LoVo (cell line): ENCODE measurements around the gene ELN.
"Not testable (repeated sequence)": the region's sequence is repeated elsewhere in the genome, so short reads cannot be mapped to it uniquely, and the experiment has no call there.

Experiments
- DNase-seq: peaks from one replicate; pipeline ENCODE4 v3.0.0-alpha.2; 2016; ENCODE audit warnings: low spot score

Gene ELN

DNA sequence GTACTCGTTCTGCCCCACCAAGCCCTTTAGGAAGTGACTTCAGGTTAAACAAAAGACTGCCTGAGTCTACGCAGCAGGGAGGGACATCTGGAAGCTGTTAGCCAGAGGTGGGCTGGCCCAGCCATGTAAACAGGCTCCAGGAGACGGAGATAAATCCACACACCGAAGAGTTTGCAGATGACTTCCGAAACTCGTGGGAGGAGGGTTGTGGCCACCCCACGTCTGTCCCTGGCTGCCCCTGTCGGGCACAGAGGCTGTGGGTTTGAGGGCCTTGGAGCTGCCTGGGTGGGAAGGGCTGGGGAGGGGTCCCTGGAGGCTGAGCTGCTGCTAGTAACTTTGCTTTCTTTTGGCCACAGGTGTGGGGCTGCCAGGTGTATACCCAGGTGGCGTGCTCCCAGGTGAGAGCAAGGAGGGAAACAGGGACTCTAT lies 15.6 kb downstream of the ELN start:
- DNase-seq: no peak

DNA sequence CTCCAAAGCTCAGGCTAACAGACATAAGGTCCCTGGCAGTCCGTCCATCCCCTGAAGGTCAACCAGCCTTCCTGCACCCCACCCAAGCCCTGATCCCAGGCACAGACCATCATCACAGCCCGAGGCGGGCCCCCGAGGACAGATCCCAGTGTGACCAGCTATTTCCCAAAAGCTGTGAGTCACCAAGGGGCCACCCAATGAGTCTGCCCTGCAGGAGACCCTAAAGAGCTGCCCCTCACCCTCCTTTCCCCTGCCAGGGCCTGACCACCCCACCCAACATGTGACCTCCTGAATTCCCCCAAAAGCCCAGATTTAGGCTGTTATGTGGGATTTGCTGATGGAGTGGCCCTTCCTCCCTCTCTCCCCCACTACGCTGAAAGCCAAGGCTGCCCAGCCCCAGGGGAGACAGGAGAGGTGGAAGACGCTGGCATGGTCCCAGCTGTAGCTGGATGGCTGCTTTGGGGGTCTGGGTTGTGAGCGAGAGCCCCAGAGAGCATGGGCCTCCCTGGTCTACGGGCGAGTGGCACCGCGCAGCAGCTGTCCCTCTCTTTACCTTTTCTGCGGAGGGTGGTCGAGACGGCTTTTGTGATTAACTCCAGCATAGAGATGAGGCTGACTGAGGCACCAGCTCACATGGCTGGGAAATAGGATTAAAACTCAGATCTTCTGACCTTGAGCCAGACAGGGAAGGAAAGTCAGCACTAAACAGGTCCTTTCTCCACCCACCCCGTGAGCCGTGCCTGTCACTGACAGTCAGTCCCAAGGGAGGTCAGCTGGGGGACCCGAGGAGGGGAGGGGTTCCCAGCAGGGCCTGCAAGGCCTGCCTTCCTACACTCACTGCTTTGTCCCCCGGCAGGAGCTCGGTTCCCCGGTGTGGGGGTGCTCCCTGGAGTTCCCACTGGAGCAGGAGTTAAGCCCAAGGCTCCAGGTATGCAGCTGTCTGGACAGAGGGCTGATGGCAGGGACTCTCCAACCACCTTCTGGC lies 16.7 kb downstream of the ELN start:
- DNase-seq: no peak

DNA sequence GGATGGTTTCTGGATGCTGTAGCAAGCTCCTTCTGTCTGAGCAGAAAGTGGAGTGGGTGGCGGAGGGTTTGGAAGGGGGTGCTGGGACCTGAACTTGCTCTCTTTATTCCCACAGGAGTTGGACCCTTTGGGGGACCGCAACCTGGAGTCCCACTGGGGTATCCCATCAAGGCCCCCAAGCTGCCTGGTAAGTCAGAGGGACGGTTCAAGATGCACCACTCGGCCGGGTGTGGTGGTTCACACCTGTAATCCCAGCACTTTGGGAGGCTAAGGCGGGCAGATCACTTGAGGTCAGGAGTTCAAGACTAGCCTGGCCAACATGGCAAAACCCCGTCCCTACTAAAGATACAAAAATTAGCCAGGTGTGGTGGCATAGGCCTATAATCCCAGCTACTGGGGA lies 18.6 kb downstream of the ELN start:
- not testable (repeated sequence) for DNase-seq

DNA sequence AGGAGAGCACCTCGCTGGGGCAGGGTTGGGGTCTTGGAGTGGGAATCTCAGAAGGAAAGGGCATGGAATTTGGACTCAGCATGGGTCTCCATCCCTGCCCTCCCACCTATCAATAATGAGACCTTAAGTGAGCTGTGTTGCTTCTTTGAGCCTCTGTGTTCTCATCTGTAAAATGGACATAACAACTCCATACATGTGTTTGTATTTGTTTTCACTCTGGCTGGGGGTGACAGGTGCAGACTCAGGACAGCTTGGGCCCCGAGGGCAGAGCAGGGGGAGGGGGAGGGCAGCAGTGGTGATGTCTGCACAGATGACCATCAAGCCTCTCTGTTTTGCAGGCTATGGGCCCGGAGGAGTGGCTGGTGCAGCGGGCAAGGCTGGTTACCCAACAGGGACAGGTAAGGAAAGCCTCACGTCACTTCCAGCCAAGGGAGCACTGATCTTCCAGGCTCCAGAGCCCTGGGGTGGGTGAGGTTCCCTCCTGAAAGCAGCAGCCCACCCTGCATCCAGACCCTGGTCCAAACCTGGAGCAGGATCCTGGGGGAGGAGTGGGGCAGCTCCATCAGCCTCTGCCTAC lies 19.9 kb downstream of the ELN start:
- no peak for DNase-seq

DNA sequence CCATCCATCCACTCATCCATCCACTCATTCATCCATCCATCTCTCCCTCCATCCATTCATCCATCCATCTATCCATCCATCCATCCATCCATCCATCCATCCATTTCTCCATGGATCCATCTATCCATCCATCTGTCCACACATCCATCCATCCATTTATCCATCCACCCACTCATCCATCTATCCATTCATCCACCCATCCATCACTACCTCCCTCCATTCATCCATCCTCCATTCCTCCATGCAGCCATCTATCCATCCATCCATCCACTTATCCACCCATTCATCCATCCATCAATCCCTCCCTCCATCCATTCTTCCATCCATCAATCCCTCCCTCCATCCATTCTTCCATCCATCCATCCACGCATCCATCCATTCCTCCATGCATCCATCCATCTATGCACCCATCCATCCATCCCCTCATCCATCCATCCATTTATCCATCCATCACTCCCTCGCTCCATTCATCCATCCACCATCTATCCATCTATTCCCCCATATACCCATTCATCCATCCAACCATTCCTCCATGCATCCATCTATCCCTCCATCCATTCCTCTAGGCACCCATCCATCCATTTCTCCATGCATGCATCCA lies 21.1 kb downstream of the ELN start:
- DNase-seq: no peak

DNA sequence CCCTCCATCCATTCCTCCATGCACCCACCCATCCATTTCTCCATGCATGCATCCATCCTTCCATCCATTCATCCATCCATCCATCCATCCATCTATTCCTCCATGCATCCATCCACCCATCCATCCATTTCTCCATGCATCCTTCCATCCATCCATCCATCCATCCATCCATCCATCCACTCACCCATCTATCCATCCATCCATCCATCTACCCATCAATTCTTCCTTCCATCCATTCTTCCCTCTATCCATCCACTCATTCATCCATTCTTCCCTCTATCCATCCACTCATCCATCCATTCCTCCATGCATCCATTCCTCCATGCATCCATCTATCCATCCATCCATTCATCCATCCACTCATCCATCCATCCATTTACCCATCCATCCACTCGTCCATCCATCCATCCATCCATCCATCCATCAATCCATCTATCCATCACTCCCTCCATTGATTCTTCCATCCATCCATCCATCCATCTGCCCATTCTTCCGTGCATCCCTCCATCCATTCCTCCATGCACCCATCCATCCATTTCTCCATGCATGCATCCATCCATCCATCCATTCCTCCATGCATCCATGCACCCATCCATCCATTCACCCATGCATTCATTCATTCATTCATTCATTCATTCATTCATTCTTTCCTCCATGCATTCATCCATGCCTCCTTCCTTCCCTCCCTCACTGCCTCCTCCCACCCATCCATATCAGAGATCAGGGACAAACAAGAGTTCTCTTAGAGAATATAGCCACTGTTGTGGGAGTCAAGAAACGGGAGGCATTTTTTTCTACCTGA lies 22.2 kb downstream of the ELN start:
- DNase-seq: no peak

DNA sequence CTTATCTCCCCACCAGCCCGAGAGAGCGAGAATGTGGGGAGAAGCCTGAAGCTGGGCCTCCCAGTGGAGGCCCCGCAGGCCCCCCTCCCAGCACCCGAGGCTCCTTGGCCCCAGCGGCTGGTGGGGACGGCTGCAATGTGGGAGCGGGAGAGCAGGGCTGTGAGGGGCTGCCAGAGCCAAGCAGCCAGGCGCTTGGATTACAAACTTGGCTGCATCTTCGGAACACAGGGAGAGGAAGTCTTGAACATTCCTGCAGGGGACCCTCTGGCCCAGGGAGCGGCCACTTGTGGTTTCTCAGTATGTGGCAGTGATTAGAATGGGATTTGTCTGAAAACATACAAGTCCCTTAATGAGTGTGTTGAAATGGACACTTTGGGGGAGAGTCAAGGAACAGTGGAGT lies 23.2 kb downstream of the ELN start:
- no peak for DNase-seq

DNA sequence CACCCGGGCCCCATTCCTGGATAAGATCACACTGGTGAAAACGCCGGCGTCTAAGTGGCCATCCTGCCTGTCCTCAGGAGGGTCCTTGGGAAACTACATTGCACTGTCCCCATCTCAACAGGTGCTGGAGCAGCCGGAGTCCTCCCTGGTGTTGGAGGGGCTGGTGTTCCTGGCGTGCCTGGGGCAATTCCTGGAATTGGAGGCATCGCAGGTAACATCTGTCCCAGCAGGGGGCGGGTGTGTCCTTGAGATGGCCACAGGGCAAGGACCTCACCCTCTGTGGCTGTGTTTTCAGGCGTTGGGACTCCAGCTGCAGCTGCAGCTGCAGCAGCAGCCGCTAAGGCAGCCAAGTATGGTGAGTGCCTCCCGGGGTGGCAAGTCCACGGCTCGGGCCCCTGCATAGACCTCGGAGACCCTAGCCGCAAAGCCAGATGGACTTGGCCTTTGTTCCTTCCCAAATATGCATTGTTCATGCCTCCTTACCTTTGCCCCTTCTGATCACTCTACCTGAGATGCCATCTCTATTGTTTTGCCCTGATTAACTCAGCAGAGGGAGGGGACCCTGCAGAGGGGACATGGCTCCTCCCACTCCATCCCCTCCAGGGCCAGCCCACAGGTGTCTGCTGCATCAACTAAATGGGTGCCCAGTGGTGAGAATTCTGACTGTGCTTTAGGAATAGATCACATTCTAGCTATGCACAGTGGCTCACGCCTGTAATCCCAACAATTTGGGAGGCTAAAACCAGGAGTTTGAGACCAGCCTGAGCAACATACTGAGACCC lies 23.8 kb downstream of the ELN start:
- peak; percentile 32 for DNase-seq

DNA sequence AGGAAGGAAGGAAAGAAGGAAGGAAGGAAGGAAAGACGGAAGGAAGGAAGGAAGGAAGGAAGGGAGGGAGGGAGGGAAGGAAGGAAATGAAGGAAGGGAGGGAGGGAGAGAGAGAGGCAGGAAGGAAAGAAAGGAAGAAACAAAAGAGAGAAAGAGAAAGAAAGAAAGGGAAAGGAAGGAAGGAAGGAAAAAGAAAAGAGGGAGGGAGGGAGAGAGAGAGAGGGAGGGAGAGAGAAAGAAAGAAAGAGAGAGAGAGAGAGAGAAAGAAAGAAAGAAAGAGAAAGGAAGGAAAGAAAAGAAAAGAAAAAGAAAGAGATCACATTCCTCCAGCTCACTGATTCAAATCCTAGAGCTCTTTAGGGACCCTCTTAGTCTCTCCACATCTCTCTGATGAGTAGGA lies 24.7 kb downstream of the ELN start:
- no peak for DNase-seq

DNA sequence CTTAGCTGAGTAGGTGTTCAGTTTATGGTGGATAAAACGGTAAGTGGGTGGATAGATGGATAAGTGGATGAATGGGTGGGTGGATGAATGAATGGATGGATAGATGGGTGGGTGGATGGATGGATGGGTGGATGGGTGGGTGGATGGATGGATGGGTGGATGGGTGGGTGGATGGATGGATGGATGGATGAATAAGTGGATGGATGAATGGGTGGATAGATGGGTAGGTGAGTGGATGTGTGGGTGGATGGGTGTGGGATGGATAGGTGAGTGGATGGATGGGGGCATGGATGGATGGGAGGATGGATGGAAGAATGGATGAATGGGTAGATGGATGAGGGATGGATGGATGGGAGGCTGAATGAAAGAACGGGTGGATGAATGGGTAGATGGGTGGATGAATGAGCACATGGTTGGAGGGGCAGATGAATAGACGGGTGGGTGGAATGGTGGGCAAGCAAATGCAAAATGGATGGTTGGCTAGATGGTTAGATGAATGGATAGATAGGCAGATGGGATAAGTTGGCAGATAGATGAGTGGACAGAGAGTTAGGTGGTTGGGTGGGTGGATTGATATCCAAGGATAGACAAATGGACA lies 25.7 kb downstream of the ELN start:
- no peak for DNase-seq

DNA sequence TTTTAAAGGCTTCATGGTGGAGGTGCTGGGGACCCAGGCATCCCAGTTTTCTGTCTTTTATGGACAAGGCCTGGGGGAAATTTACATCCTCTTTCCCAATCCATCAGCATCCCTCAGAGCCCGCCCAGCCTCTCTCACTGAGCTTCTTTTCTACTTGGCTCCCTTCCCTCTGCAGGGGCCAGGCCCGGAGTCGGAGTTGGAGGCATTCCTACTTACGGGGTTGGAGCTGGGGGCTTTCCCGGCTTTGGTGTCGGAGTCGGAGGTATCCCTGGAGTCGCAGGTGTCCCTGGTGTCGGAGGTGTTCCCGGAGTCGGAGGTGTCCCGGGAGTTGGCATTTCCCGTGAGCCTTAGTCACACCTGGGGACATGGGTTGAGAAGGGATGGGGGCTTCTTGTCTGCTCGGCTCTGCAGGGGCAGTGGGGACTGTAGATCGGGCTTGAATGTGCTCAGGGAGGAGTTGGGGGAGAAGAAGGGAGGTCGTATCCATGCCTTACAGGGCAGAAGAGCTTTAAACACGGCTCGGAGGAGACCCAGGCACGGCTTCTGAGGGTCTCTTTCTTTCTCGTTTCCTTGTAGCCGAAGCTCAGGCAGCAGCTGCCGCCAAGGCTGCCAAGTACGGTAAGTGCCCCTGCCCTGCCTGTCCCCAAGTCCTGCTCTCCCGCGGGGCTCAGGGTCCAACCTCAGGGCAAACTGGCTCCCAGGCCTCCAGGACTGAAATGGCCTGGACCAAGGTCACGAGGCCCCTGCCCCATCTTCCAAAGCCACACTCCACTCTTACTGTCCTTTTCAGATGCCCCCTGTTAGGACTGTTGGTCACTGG lies 28.3 kb downstream of the ELN start:
- DNase-seq: no peak

DNA sequence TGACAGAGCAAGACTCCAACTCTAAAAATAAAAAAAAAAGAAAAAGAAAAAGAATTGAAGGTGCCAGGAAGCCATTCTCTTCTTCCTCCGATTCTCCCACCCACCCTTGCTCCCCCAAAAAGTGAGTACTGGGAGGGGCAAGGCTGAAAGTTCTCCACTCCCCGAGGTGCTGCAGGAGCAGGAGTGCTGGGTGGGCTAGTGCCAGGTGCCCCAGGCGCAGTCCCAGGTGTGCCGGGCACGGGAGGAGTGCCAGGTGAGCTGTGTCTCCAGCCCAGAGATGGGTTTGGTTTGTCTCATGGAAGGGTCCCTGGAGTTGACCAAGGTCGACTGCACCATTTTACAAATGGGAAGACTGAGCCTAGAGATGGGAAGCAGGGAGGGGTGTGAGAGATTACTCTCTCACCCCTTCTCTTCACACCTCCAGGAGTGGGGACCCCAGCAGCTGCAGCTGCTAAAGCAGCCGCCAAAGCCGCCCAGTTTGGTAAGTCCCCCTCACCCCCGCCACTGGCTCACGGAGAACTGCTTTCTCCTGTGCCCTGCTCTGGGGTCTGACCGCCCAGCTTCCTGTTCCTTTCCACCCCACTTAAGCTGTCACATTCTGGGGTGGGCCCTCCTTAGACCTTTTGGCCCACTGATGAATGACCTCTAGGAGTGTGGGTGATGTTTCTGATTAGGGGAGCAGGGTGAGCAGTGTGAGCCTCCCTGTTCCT lies 29.4 kb downstream of the ELN start:
- DNase-seq: no peak

DNA sequence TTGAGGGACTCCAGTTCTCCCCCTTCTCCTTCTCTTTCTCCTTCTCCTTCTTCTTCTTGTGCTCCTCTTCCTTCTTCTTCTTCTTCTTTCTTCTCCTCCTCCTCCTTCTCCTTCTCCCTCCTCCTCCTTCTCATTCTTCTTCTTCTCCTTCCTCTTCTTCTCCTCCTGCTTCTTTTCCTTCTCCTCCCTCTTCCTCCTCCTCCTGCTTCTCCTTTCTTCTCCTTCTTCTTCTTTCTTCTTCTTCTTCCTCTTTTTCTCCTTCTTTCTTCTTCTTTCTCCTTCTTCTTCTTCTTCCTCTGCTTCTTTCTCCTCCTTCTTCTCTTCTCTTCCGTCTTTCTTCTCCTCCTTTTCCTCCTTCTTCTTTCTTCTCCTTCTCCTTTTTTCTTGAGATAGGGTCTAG lies 30.0 kb downstream of the ELN start:
- no peak for DNase-seq

DNA sequence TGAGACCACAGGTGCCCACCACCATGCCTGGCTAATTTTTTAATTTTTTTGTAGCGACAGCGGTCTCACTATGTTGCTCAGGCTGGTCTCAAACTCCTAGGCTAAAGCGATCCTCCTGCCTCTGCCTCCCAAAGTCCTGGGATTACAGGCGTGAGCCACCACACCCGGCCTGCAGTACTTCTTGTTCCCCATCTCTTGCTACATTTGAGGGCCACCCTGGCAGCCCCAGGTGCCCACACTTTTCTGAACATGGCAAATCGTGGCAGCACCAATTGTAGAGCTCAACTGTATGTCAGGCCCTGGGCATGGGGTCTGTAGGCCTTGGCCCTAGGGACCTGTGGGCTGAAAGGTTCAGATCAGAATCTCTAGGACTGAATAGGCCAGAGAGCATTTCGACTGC lies 30.5 kb downstream of the ELN start:
- DNase-seq: no peak

DNA sequence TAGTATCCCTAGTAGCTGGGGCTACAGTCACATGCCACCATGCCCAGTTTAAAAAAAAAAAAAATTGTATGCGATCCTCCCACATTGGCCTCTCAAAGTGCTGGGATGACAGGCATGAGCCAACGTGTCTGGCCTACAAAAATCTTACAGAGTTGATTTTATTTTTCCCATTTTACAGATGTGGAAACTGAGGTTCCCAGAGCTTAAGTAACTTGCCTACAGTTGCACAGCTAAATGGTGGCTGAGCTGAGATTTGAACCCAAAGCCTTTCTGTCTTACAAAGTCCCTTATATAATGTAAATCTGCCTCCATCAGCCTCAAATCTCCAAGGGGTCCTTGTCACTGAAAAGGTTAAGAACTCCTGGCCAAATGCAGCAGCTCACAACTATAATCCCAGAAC lies 31.1 kb downstream of the ELN start:
- no peak for DNase-seq

DNA sequence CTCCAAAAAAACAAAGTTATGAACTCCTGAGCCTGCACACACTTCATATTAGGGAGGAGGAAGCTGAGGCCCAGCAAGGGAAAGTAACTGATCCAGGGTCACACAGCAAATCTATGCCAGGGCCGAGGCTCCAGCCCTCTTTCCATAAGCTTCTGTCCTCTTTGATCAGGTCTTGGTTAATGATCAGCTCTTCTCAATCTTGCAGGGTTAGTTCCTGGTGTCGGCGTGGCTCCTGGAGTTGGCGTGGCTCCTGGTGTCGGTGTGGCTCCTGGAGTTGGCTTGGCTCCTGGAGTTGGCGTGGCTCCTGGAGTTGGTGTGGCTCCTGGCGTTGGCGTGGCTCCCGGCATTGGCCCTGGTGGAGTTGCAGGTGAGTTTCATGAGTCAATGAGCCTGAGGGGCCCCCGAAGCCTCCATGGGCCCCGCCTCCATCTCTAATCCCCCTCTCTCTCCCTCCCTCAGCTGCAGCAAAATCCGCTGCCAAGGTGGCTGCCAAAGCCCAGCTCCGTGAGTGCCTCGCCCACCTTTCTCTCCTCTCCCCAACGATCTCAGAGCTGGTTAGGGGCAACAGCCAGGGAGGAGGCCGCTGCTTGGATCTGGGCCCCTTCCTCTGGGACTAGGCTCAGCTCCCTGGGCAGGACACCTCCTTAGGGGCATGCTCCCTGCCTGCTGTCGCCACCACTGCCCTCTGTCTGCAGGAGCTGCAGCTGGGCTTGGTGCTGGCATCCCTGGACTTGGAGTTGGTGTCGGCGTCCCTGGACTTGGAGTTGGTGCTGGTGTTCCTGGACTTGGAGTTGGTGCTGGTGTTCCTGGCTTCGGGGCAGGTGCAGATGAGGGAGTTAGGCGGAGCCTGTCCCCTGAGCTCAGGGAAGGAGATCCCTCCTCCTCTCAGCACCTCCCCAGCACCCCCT lies 32.0 kb downstream of the ELN start:
- DNase-seq: peak; percentile 84

DNA sequence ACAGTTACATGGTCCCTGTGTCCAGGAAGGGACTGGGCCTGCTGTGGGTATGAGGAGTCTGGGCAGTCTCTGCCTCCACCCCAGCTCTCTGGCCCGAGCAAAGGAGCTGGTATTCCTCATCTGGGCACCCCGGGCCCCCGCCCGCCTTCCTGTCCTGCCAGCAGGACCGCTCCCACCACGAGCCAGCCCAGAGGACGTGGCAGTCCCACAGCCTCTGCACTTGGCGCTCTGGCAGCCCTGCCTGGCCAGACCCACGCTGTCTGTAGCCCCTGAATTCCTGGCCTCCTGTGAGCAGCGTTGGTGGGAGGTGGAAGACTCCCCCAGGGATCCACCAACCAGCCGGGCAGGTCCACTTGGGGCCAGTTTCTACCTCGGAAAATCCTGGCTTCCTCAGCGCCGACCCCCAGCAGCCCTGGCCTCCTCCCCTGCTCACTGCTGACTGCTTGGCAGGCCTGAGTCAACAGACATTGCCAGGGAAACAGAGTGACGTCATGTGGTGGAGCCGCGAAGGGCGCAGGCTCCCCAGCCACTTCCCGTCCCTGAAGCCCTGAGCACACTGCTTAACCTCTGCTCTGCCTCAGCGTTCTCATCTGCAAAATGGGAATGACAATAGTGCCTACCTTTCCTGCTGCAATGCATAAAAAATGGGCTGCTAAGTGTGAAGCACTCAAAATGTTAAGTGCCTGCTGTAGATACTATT lies 34.0 kb downstream of the ELN start:
- peak; percentile 22 for DNase-seq

DNA sequence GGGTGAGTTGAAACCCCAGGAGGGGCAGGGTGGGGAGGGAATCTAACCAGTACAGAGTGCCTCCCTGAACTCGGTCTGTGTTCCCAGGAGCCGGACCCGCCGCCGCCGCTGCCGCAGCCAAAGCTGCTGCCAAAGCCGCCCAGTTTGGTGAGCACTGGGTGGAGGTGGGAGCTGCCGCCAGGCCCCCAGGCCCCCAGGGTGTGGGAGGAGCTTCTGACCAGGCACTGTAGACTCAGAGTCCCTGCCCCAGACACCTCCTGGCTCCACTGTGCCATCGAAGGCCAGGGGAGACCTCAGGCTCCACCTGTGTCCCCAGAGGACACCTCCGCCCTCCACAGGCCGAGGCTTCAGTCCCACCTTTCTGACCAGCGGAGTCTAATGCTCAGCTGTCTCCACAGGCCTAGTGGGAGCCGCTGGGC lies 35.3 kb downstream of the ELN start:
- DNase-seq: no peak
